CD4-positive, alpha-beta memory T cell (primary cell): ENCODE results near the gene AGK. TPM values are rescaled to one million over a fixed set of nuclear protein-coding genes. Genes with fewer than 3 reads are reported as not detected.
A peak's percentile ranks its signal among the peaks of the same experiment; 100 is the strongest.
"Not testable (repeated sequence)": the region's sequence is repeated elsewhere in the genome, so short reads cannot be mapped to it uniquely, and the experiment has no call there.

ENCODE experiments used
- CTCF ChIA-PET: fragments of 350-600 bp; sonication (Branson Sonifier 250); formaldehyde crosslinking; loops from one replicate; lab custom pipeline; 2021; ENCODE audit warnings: inconsistent platforms; ENCODE audit not compliant: partially characterized antibody; lab: Charles Lee
- POLR2A ChIA-PET: fragments of 350-600 bp; sonication (Branson Sonifier 250); formaldehyde crosslinking; loops from one replicate; lab custom pipeline; 2021; ENCODE audit not compliant: partially characterized antibody; lab: Charles Lee
- DNase-seq, 5 donors: peaks; one replicate each; pipeline versions ENCODE4 v3.0.0 to v3.0.0-alpha.2; 2020 to 2022; ENCODE audit warnings: mixed read lengths in 1 of 5
- H3K27ac ChIP-seq: one replicate; pipeline ENCODE4 v1.7.0; 2013; ENCODE audit warnings: low read depth, low read length
- H3K27me3 ChIP-seq: 2 replicates; pipeline ENCODE4 v1.7.0; 2013; ENCODE audit warnings: mild to moderate bottlenecking, low read length, moderate library complexity; ENCODE audit not compliant: insufficient read depth
- H3K36me3 ChIP-seq: 2 replicates; pipeline ENCODE4 v1.7.0; 2013; ENCODE audit warnings: mild to moderate bottlenecking, low read length, moderate library complexity; ENCODE audit not compliant: insufficient read depth
- H3K4me1 ChIP-seq: 2 replicates; pipeline ENCODE4 v1.7.0; 2013; ENCODE audit warnings: mild to moderate bottlenecking, low read length, moderate library complexity; ENCODE audit not compliant: insufficient read depth
- H3K4me3 ChIP-seq, 2 donors: one replicate each; pipeline ENCODE4 v1.7.0; 2013; ENCODE audit warnings: low read length in 2 of 2, mild to moderate bottlenecking in 1 of 2
- H3K9me3 ChIP-seq, 2 donors: one replicate each; pipeline ENCODE4 v1.7.0; 2013; ENCODE audit warnings: low read length in 2 of 2, control low read depth in 1 of 2; ENCODE audit not compliant: control insufficient read depth in 1 of 2
- H3K27ac Mint-ChIP-seq, 7 donors: one replicate each; pipeline ENCODE4 v1.8.0; 2020 to 2021; ENCODE audit warnings: mixed read lengths in 7 of 7, mild to moderate bottlenecking in 6 of 7, inconsistent platforms in 3 of 7, moderate library complexity in 3 of 7
- H3K27me3 Mint-ChIP-seq, 2 donors: one replicate each; pipeline ENCODE4 v1.8.0; 2020 to 2021; ENCODE audit warnings: mixed read lengths in 2 of 2
- H3K36me3 Mint-ChIP-seq, 2 donors: one replicate each; pipeline ENCODE4 v1.8.0; 2020 to 2021; ENCODE audit warnings: mixed read lengths in 2 of 2, inconsistent platforms in 1 of 2, mild to moderate bottlenecking in 1 of 2
- H3K4me1 Mint-ChIP-seq, 4 donors: one replicate each; pipeline ENCODE4 v1.8.0; 2020 to 2021; ENCODE audit warnings: mixed read lengths in 4 of 4, mild to moderate bottlenecking in 1 of 4
- H3K4me3 Mint-ChIP-seq, 8 donors: one replicate each; pipeline ENCODE4 v1.8.0; 2020 to 2021; ENCODE audit warnings: mixed read lengths in 8 of 8, mild to moderate bottlenecking in 7 of 8, moderate library complexity in 6 of 8, inconsistent platforms in 3 of 8
- H3K9me3 Mint-ChIP-seq, 8 donors: one replicate each; pipeline ENCODE4 v1.8.0; 2020 to 2021; ENCODE audit warnings: mixed read lengths in 8 of 8, mild to moderate bottlenecking in 5 of 8, inconsistent platforms in 3 of 8, moderate library complexity in 1 of 8
- intact Hi-C: fragments of 100-400 bp; cut with micrococcal nuclease; formaldehyde crosslinking; loops from one replicate; pipeline ENCODE4 v1.15.1; 2023
- polyA plus RNA-seq, 2 donors: library from polyadenylated mRNA; unstranded; fragments of 300-500 nt; fragmentation: Illumina TruSeq; gene quantifications; one replicate each; pipeline ENCODE4 v1.2.3, GENCODE V29; 2021
- total RNA-seq, 2 experiments: library from RNA; stranded (reverse); gene quantifications; one replicate each; pipeline ENCODE4 v1.2.3, GENCODE V29; 2021

The AGK gene
- total and polyA plus RNA-seq, 4 experiments from 2014 or later, result 28.1 to 33.8 (median 29.2) TPM

- no peak for DNase-seq
- H3K36me3 ChIP-seq, result peaks cover 14% of the 10 kb centered on the region
Observed at GRCh38 chr7:141686074-141686473, 134.9 kb downstream of the AGK start.

GRCh38 chr7:141686670-141687069, 135.5 kb downstream of the AGK start:
- POLR2A ChIA-PET, result interaction anchor here (1.6 kb wide), 1 partner anchor 51 kb away, joined by 3 read pairs; the partner anchor contains the start of gene SSBP1
- CTCF ChIA-PET, result interaction anchor here (1.2 to 1.4 kb wide), 3 partner anchors 16 to 26 kb away, joined by 3 to 5 read pairs (median 5); partner anchors contain the start of gene WEE2

More at GRCh38 chr7:141686074-141686473, 134.9 kb downstream of the AGK start:
- no peaks in the 10 kb centered on the region for H3K27me3 Mint-ChIP-seq
- intact Hi-C loops, result no loop called here
- peaks cover 7 to 22% (median 14%) of the 10 kb centered on the region in 4 donors for H3K4me1 Mint-ChIP-seq
- CTCF ChIA-PET, result interaction anchor here (1.3 to 1.4 kb wide), 3 partner anchors 23 to 52 kb away, joined by 3 to 5 read pairs (median 3); partner anchors contain the start of gene WEE2
- Histone ChIP-seq H3K4me3 (no peak overlapping the region), H3K27ac (no peak overlapping the region), H3K27me3 (no peaks in the 10 kb centered on the region), H3K4me1 (no peaks in the 10 kb centered on the region), H3K9me3 (no peaks in the 10 kb centered on the region)
- no peak overlapping the region for H3K4me3 Mint-ChIP-seq
- peak overlapping the region in 1 of 7 donors; percentile 48 for H3K27ac Mint-ChIP-seq
- no peaks in the 10 kb centered on the region for H3K9me3 Mint-ChIP-seq
- H3K36me3 Mint-ChIP-seq, result peaks cover 46 to 51% of the 10 kb centered on the region in 2 donors
- POLR2A ChIA-PET, result interaction anchor here (1.6 kb wide), 1 partner anchor 52 kb away, joined by 3 read pairs; the partner anchor contains the start of gene SSBP1

GRCh38 chr7:141688043-141688442, 136.8 kb downstream of the AGK start:
- Mint-ChIP-seq H3K9me3 (no peaks in the 10 kb centered on the region), H3K4me3 (no peak overlapping the region), H3K27ac (peak overlapping the region in 1 of 7 donors; percentile 11), H3K4me1 (peaks cover 17 to 29% (median 19%) of the 10 kb centered on the region in 4 donors), H3K27me3 (no peaks in the 10 kb centered on the region), H3K36me3 (peaks cover 30 to 35% of the 10 kb centered on the region in 2 donors)
- DNase-seq, result no peak
- CTCF ChIA-PET, result interaction anchor here (1.2 kb wide), 1 partner anchor 15 kb away, joined by 5 read pairs; no protein-coding TSS in a partner anchor
- Histone ChIP-seq H3K4me1 (no peaks in the 10 kb centered on the region), H3K9me3 (no peaks in the 10 kb centered on the region), H3K36me3 (peaks cover 14% of the 10 kb centered on the region), H3K4me3 (no peak overlapping the region), H3K27me3 (no peaks in the 10 kb centered on the region), H3K27ac (no peak overlapping the region)
- intact Hi-C loops, result no loop called here
- POLR2A ChIA-PET, result interaction anchor here (1.3 kb wide), 1 partner anchor 13 kb away, joined by 4 read pairs; no protein-coding TSS in a partner anchor

More at GRCh38 chr7:141686670-141687069, 135.5 kb downstream of the AGK start:
- Mint-ChIP-seq H3K27ac (peak overlapping the region in 2 of 7 donors; percentile 1 to 11), H3K4me1 (peaks cover 7 to 22% (median 14%) of the 10 kb centered on the region in 4 donors), H3K27me3 (no peaks in the 10 kb centered on the region), H3K4me3 (no peak overlapping the region), H3K36me3 (peaks cover 40 to 45% of the 10 kb centered on the region in 2 donors), H3K9me3 (no peaks in the 10 kb centered on the region)
- no peaks in the 10 kb centered on the region for H3K4me1 ChIP-seq
- H3K4me3 ChIP-seq, result no peak overlapping the region
- intact Hi-C loops, result no loop called here
- no peak for DNase-seq
- H3K27ac ChIP-seq, result no peak overlapping the region
- H3K9me3 ChIP-seq, result no peaks in the 10 kb centered on the region
- H3K27me3 ChIP-seq, result no peaks in the 10 kb centered on the region
- H3K36me3 ChIP-seq, result peaks cover 14% of the 10 kb centered on the region

GRCh38 chr7:141689072-141689825, 138.0 kb downstream of the AGK start:
- H3K27ac Mint-ChIP-seq, result peak overlapping the region in 2 of 7 donors; percentile 63 to 71
- H3K9me3 ChIP-seq, H3K4me3 Mint-ChIP-seq, H3K27me3 Mint-ChIP-seq, H3K9me3 Mint-ChIP-seq, H3K4me1 ChIP-seq, H3K27ac ChIP-seq, H3K4me3 ChIP-seq, H3K27me3 ChIP-seq, DNase-seq, intact Hi-C loops: not testable (repeated sequence)
- peaks cover 26 to 32% of the 10 kb centered on the region in 2 donors for H3K36me3 Mint-ChIP-seq
- peaks cover 18 to 34% (median 25%) of the 10 kb centered on the region in 4 donors for H3K4me1 Mint-ChIP-seq
- POLR2A ChIA-PET, result interaction anchor here (1.3 to 1.5 kb wide), 2 partner anchors 12 kb away, joined by 4 to 8 read pairs; partner anchors contain the start of gene DENND11
- CTCF ChIA-PET, result interaction anchor here (1.0 to 2.1 kb wide), 2 partner anchors 34 to 35 kb away, joined by 3 to 5 read pairs; no protein-coding TSS in a partner anchor
- peaks cover 14% of the 10 kb centered on the region for H3K36me3 ChIP-seq

- Histone ChIP-seq H3K36me3 (no peaks in the 10 kb centered on the region), H3K27ac (no peak overlapping the region), H3K4me1 (peaks cover under 1% of the 10 kb centered on the region), H3K27me3 (no peaks in the 10 kb centered on the region), H3K4me3 (no peak overlapping the region), H3K9me3 (no peaks in the 10 kb centered on the region)
- H3K27me3 Mint-ChIP-seq, result no peaks in the 10 kb centered on the region
- no peaks in the 10 kb centered on the region for H3K9me3 Mint-ChIP-seq
- ChIA-PET POLR2A (no interaction called here), CTCF (interaction anchor here (2.1 kb wide), 1 partner anchor 37 kb away, joined by 5 read pairs; no protein-coding TSS in a partner anchor)
- DNase-seq, result no peak
- no peak overlapping the region for H3K4me3 Mint-ChIP-seq
- H3K4me1 Mint-ChIP-seq, result peaks cover 32 to 51% (median 42%) of the 10 kb centered on the region in 4 donors
- H3K27ac Mint-ChIP-seq, result no peak overlapping the region
- intact Hi-C loops, result no loop called here
- peaks cover 14 to 20% of the 10 kb centered on the region in 2 donors for H3K36me3 Mint-ChIP-seq
Observed at GRCh38 chr7:141691540-141691939, 140.3 kb downstream of the AGK start.

- intact Hi-C loops, result no loop called here
- CTCF ChIA-PET, result no interaction called here
- H3K27ac Mint-ChIP-seq, result no peak overlapping the region
Observed at GRCh38 chr7:141691961-141692360, 140.8 kb downstream of the AGK start.

GRCh38 chr7:141693082-141693481, 141.9 kb downstream of the AGK start:
- H3K9me3 ChIP-seq, result no peaks in the 10 kb centered on the region
- H3K4me3 ChIP-seq, result no peak overlapping the region
- H3K36me3 Mint-ChIP-seq, result peaks cover 14 to 16% of the 10 kb centered on the region in 2 donors
- peaks cover 12% of the 10 kb centered on the region for H3K4me1 ChIP-seq
- no peak for DNase-seq
- H3K27me3 ChIP-seq, result no peaks in the 10 kb centered on the region
- intact Hi-C loops, result no loop called here
- no peaks in the 10 kb centered on the region for H3K9me3 Mint-ChIP-seq
- no peak overlapping the region for H3K27ac Mint-ChIP-seq
- no peaks in the 10 kb centered on the region for H3K27me3 Mint-ChIP-seq
- no peak overlapping the region for H3K4me3 Mint-ChIP-seq
- CTCF ChIA-PET, result no interaction called here
- H3K4me1 Mint-ChIP-seq, result peaks cover 42 to 62% (median 51%) of the 10 kb centered on the region in 4 donors
- POLR2A ChIA-PET, result no interaction called here
- no peak overlapping the region for H3K27ac ChIP-seq
- no peaks in the 10 kb centered on the region for H3K36me3 ChIP-seq

More at GRCh38 chr7:141691961-141692360, 140.8 kb downstream of the AGK start:
- Mint-ChIP-seq H3K4me3 (no peak overlapping the region), H3K4me1 (peaks cover 34 to 54% (median 44%) of the 10 kb centered on the region in 4 donors), H3K36me3 (peaks cover 12 to 18% of the 10 kb centered on the region in 2 donors), H3K27me3 (no peaks in the 10 kb centered on the region), H3K9me3 (no peaks in the 10 kb centered on the region)
- peaks cover 4% of the 10 kb centered on the region for H3K4me1 ChIP-seq
- no peak overlapping the region for H3K27ac ChIP-seq
- no peaks in the 10 kb centered on the region for H3K9me3 ChIP-seq
- POLR2A ChIA-PET, result no interaction called here
- no peaks in the 10 kb centered on the region for H3K27me3 ChIP-seq
- no peaks in the 10 kb centered on the region for H3K36me3 ChIP-seq
- no peak overlapping the region for H3K4me3 ChIP-seq
- no peak for DNase-seq
